GM19239 (cell line): ENCODE data around the gene MTMR11.
"Not testable (repeated sequence)": the region's sequence is repeated elsewhere in the genome, so short reads cannot be mapped to it uniquely, and the experiment has no call there.

Source experiments
- DNase-seq: peaks from one replicate; pipeline ENCODE4 v3.0.0; 2011; ENCODE audit warnings: low spot score; ENCODE audit not compliant: insufficient read length
- FAIRE-seq: peaks from 2 replicates; lab custom pipeline; 2011; peaks lifted over from hg19 to GRCh38; lab: Jason Lieb, UNC

MTMR11 gene, protein sequence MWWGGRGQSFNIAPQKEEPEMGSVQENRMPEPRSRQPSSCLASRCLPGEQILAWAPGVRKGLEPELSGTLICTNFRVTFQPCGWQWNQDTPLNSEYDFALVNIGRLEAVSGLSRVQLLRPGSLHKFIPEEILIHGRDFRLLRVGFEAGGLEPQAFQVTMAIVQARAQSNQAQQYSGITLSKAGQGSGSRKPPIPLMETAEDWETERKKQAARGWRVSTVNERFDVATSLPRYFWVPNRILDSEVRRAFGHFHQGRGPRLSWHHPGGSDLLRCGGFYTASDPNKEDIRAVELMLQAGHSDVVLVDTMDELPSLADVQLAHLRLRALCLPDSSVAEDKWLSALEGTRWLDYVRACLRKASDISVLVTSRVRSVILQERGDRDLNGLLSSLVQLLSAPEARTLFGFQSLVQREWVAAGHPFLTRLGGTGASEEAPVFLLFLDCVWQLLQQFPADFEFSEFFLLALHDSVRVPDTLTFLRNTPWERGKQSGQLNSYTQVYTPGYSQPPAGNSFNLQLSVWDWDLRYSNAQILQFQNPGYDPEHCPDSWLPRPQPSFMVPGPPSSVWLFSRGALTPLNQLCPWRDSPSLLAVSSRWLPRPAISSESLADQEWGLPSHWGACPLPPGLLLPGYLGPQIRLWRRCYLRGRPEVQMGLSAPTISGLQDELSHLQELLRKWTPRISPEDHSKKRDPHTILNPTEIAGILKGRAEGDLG

GRCh38 chr1:149936170-149936991 lies at the start of gene MTMR11:
TSS of gene MTMR11 (minus strand) at chr1:149936879. CDS start at chr1:149936647, 232 bp downstream.
- no peak for FAIRE-seq
- no peak for DNase-seq

DNA sequence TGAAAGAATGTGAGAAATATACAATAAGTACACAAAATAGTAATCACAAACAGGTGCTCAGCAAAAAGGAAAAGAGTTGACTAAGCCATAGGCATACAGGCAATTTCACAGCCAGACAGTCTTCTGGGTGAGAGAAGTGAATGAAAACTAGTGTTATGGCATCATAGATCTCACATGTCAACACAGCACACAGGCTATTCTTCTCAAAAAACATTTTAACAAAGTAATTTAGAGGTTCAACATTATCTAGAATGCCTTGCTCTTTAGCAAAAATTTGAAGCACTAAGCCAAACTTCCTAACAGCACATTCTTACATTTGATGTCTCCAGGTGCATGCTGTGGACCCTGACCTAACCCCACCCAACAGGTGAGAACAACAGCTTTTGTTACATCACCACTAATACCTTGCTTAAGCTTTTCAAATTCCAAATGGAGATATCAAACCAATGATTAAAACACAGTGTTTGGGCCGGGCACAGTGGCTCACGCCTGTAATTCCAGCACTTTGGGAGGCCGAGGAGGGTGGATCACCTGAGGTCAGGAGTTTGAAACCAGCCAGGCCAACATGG lies 43.4 kb upstream of the MTMR11 start:
- DNase-seq = no peak
- FAIRE-seq = no peak

DNA sequence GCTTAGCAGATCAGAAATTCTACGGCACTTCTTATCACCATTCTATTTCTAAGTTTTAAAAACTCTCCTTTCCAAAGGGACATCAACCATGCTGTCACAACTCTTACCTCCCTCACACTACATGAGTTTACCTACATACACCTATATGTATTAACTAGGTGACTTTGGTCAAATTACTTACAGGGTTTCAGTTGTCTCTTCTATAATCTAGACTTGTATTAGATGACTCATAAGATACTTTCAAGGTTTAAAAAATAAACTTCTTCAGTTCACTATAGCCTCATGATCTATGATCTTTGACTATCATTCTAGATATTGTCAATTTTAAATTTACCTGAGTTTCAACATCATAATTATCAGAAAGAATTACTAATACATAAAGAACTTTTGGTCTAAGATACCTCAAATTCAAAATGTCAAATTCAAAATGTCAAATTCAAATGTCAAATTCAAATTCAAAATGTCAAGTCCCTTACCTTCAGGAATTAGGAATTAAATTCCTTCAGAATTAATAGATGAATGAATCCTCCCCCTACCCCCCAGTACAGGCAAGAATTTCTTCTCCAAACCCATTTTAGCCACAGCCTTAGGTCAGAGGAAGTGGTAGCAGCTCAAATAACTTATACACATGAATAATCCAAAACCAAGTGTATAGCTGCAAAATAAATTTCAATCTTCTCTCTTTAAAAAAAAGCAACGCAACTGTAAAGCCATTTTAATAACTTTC lies 42.7 kb upstream of the MTMR11 start:
- no peak for DNase-seq
- FAIRE-seq = peak; percentile 26

DNA sequence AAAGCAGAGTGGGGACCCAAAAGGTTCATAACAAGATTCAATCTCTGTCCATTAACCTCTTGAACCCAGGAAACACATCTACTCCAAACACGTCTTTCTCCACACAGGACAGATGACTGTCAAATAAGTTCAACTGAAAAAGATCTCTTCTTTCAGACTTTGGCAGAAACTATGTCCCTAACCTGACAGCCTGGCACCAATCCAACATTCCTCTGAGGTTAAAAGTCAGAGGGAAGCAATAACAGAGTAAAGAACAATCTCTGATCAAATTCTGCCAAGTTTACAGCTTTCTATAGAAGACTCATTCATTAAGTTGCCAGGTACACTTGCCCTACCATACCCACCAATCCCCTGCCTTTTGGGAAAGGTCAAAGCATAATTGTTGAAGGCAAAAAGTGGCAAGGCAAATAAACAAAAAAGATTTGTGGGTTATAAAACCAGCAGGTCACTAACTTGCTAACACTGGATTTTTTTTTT lies 41.9 kb upstream of the MTMR11 start:
- DNase-seq = no peak

DNA sequence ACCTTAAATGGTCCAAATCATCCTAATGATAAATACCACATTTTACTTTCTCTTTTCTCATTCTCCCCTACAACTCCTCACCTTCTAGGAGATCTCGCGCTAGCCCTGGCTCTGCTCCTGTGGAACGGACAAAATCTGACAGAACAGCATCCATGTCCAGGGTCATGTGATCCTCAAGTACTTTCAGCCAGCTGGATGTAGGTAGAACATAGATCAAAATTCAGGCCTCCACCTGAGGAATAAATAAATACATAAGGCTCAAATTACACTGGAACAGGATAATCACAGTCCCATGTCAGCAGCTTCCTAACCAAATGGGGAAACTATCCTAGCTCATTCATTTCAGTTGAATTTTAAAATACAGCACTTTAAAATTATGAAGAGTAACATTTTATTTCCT lies 40.7 kb upstream of the MTMR11 start:
- no peak for FAIRE-seq

More for the DNA sequence above, 41.9 kb upstream of the MTMR11 start:
- no peak for FAIRE-seq

GRCh38 chr1:149972547-149972946 lies 35.9 kb upstream of the MTMR11 start:
- DNase-seq (no peak), FAIRE-seq (no peak)

More for the DNA sequence above, 40.7 kb upstream of the MTMR11 start:
- no peak for DNase-seq

GRCh38 chr1:149967646-149968045 lies 31.0 kb upstream of the MTMR11 start:
- no peak for FAIRE-seq
- no peak for DNase-seq

GRCh38 chr1:149967041-149967440 lies 30.4 kb upstream of the MTMR11 start:
- no peak for DNase-seq
- FAIRE-seq = no peak

GRCh38 chr1:149966405-149966804 lies 29.7 kb upstream of the MTMR11 start:
- no peak for DNase-seq
- FAIRE-seq = no peak

GRCh38 chr1:149965440-149965839 lies 28.8 kb upstream of the MTMR11 start:
- FAIRE-seq (no peak), DNase-seq (no peak)

GRCh38 chr1:149963358-149963757 lies 26.7 kb upstream of the MTMR11 start:
- DNase-seq (no peak), FAIRE-seq (no peak)

GRCh38 chr1:149962736-149963135 lies 26.1 kb upstream of the MTMR11 start:
- FAIRE-seq (no peak), DNase-seq (no peak)

DNA sequence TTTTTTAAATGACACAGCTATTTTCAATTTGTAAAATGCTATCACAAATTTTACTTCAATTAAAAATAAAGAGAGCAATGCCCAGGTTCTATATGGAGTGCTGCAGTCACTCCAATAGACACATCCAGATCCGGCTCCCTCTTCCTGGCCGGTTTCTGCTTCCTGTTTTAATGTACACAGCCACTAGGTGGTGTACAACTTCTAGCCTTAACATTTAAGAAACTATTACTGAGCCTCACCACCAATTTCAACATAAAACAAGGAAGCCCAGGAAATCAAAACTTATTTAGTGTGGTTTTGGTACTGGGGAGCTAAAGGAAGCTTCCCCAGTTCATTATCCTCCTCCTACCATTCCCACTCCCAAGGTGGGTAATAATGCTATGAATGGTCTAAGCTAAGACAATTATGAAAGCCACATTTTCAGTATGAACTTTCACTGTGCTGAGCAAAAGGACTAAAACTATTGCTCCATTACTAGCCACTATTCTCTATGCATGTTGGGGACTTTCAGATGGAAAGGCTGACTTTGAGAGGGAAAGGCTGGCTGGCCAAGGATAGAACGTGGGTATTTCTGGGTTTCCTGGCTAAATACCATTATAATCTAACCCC lies 25.5 kb upstream of the MTMR11 start:
- FAIRE-seq = peak; percentile 39
- peak; percentile 44 for DNase-seq

GRCh38 chr1:149957548-149957947 lies 20.9 kb upstream of the MTMR11 start:
- DNase-seq, FAIRE-seq: not testable (repeated sequence)

DNA sequence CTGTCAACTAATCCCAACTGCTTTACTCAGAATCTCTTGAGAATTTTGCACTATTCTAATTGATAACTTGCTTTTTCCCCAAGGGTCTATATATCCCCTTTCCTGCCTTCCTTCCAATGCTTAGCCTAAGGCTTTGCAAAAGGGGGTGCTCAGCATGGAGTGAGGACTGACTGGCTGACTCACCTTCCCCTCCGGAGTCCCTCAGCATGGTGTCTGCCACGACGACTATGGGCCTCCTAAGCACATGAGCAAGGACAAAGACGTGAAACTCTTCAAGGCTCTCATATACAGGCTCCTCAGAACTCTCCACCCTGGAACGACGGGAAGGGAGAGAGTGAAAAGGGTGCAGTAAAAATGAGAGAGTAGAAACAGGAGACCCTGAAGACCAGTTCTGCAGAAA lies 13.2 kb upstream of the MTMR11 start:
- DNase-seq = no peak
- FAIRE-seq = no peak

GRCh38 chr1:149945206-149945605 lies 8.5 kb upstream of the MTMR11 start:
- no peak for DNase-seq
- no peak for FAIRE-seq

- FAIRE-seq = no peak
- no peak for DNase-seq
Observed at GRCh38 chr1:149942885-149943284, 6.2 kb upstream of the MTMR11 start.

- FAIRE-seq (no peak), DNase-seq (no peak)
Observed at GRCh38 chr1:149942207-149942606, 5.5 kb upstream of the MTMR11 start.

- DNase-seq = no peak
- no peak for FAIRE-seq
Observed at GRCh38 chr1:149940427-149940826, 3.7 kb upstream of the MTMR11 start.
